Ecto neural progenitor cell (in vitro differentiated cells): ENCODE results near the gene CSH2.
"Not testable (repeated sequence)": the region's sequence is repeated elsewhere in the genome, so short reads cannot be mapped to it uniquely, and the experiment has no call there.

Experiments used
- DNase-seq: peaks from one replicate; pipeline ENCODE4 v3.0.0-alpha.2; 2018; ENCODE audit warnings: low spot score

CSH2 gene

GRCh38 chr17:63854709-63855108 is 18.8 kb downstream of the CSH2 start:
- DNase-seq: no peak

GRCh38 chr17:63853260-63853659 is 20.2 kb downstream of the CSH2 start:
- no peak for DNase-seq

- DNase-seq: no peak
These were observed 23.1 kb downstream of the CSH2 start for GRCh38 chr17:63850401-63850800.

- peak; percentile 96 for DNase-seq
These were observed 24.4 kb downstream of the CSH2 start for GRCh38 chr17:63848834-63849689.

DNA sequence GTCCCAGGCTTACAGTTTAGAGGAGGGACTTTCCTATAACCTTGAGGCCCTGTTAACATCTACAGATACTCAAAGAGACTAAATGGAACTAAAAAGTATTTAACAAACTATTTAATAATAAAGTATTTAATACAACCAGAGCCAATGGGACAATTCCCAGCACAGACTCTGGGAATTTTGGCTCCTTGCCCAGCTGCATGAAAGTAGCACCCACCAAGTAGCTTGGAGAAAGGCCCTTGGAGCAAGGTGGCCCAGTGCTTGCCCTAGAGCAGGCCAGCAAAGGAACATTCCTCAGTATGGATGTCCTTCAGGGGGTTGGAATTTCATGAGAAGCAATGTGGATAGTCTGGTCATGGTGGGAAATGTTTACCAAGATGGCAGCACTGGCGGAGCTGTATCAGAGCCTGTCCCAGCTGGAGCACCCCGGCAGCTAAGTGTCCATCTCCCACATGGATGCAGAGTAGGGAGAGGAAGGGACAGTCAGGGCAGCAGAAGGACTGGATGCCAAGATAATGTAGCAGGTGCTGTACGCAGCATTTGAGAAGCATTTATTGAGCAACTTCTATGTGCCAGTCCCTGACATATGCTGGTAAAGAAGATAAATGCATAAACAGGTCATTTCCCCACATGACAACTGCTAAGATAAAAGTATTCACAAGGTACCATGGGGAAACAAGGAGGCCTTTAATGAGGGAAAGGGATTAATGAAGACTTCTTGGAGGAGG is 25.8 kb downstream of the CSH2 start:
- DNase-seq: no peak

GRCh38 chr17:63845509-63845908 is 28.0 kb downstream of the CSH2 start:
- DNase-seq: no peak

- no peak for DNase-seq
These were observed 29.4 kb downstream of the CSH2 start for GRCh38 chr17:63843910-63844677.

DNA sequence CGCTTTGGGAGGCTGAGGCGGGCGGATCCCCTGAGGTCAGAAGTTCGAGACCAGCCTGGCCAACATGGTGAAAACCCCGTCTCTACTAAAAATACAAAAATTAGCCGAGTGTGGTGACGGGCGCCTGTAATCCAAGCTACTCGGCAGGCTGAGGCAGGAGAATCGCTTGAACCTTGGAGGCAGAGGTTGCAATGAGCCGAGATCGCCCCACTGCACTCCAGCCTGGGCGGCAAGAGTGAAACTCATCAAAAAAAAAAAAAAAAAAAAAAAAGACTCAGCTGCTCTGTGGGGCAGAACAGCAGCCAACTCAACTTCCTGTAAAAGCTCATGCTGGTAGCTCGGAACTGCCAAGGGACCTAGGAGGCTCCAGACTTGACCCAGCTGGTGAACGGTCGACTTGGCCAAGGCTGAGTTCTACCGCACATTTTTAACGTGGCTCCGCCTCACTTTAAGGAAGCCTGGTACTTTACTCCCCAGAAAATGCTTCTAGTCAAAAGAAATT is 30.0 kb downstream of the CSH2 start:
- DNase-seq: not testable (repeated sequence)

GRCh38 chr17:63842540-63843386 is 30.7 kb downstream of the CSH2 start, which contains the start of gene SMARCD2:
Gene SMARCD2, minus strand, starts transcription at chr17:63842685. Its CDS starts 11 bp downstream, at chr17:63842674.
- peak; percentile 100 for DNase-seq

- DNase-seq: peak; percentile 84
These were observed 31.3 kb downstream of the CSH2 start for GRCh38 chr17:63842173-63842539.

GRCh38 chr17:63841350-63842172 is 31.9 kb downstream of the CSH2 start:
- DNase-seq: peak; percentile 78

DNA sequence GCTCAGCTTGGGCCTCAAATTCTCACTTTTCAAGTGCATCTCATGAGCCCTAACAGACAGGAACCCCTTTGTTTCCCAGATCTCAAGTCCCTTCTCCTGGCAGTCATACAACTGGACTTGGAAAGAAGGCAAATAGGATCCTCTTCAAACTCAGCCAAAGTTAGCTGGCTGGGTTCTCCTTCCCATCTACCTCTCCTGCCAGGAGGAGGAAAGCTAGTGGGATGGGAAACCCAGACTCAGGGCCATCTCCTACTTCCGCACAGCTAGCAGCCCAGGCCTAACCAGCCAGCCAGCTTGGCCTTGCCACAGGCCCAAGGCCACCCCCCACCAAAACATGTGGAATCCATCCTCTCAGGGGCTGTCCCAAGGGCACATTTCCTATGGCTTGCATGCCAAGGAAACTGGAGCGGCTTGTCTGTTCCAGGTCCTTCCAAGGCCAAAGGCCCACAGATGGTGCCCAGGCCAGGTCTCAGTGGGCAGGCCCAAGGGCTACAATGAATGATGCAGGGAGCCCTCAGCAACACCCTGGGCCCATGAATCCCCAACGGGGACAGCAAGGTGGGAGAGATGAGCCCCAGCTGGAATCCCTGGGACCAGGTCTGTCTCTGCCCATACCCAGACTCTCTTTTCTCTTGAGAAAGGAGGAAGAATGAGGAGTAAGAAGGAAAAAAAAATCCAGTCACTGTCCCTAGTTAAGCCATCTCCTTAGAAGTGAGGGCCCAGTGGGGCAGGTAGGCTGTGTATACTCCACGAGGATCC is 32.7 kb downstream of the CSH2 start:
- no peak for DNase-seq

GRCh38 chr17:63838631-63839171 is 34.8 kb downstream of the CSH2 start:
- DNase-seq: peak; percentile 62

DNA sequence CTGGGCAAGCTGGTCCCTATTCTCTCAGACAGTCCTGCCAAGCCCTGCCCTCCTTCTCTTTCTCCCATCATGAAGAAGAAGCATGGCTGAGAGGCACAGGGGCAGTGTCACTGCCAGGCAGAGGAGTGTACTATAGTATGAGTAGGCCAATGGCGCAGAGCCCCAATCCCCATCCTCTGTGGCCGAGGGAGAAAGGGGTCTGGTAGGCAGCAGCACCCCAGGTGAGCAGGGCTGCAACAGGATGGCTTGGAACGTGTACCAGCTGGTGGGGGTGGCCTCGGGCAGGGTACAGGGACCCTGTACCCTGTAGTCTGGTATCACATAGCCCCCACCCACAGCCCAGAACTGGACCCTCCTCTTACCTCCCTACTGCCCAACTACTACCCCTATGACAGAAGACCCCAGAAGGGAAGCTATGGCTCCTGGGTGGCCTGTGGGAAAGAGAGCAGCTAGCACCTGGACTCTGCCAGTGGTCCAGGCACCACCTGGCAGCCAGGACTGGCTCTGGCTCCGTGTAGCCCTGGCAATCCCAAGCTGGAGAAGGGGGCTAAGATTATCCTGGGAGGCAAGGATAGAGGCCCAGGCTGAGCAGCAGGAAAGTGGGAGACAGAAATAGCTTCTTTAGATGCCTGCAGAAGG is 35.4 kb downstream of the CSH2 start:
- no peak for DNase-seq

DNA sequence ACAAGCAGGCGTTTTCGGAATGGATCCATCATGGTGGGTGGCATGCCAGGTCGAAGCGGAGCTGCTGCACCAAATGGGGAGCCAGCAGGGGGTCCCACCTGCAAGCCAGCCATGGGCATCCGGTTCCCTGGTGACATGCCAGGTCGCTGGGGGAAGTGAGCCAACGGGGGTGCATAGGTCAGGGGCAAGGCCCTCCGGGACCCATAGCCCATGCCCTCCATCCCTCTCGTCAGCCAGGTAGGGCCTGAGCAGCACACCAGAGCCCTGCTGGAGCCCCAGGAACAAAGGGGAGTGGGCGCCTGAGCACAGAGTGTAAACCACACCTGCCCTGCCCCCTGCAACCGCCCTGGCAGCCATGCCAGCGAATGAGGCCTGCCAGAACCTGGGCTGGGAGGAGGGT is 36.0 kb downstream of the CSH2 start:
- no peak for DNase-seq

GRCh38 chr17:63836811-63837210 is 36.7 kb downstream of the CSH2 start:
- DNase-seq: no peak

DNA sequence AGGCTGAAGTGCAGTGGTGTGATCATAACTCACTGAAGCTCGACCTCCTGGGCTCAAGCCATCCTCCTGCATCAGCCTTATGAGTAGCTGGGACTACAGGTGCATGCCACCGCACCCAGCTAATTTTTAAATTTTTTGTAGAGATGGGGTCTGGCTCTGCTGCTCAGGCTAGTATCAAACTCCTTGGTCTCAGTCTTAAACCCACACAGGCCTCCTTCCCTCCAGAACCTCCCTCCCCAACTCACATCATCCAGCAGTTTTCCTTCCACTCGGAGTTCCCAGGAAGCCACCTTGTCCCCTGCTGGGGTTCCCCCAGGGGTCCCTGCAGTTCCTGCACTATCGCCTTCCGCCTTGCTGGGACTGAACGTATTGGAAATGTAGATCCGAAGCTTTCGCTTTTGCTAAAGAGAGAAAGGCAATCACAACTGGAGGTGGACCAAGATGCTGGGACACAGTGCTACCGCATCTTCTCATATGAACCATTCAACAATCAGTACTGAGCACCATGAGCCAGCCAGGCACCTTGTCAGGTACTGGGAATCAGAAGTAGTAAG is 38.2 kb downstream of the CSH2 start:
- no peak for DNase-seq

GRCh38 chr17:63834431-63835166 is 38.9 kb downstream of the CSH2 start:
- DNase-seq: peak; percentile 85
